Measurements from ENCODE around the gene DCLK1.

GRCh38 chr13:36134632-36135031 lies 3.5 kb upstream of the DCLK1 start:
- TF ChIP-seq CTCF (IDR thresholded peaks at IDR 0.05): no peak
- TF ChIP-seq POLR2A (IDR thresholded peaks at IDR 0.05): no peak

All from esophagus squamous epithelium (tissue), 4 donors.